GM18502 (cell line): ENCODE results near the gene GLUD2.
"Not testable (repeated sequence)": the region's sequence is repeated elsewhere in the genome, so short reads cannot be mapped to it uniquely, and the experiment has no call there.

Experiments used
- ATAC-seq: cut with Tn5 transposase; IDR thresholded peaks from one replicate; pipeline ENCODE4 v1.9.1; 2021; ENCODE audit warnings: mild to moderate bottlenecking; ENCODE audit not compliant: unreplicated experiment, poor library complexity

The GLUD2 gene

DNA sequence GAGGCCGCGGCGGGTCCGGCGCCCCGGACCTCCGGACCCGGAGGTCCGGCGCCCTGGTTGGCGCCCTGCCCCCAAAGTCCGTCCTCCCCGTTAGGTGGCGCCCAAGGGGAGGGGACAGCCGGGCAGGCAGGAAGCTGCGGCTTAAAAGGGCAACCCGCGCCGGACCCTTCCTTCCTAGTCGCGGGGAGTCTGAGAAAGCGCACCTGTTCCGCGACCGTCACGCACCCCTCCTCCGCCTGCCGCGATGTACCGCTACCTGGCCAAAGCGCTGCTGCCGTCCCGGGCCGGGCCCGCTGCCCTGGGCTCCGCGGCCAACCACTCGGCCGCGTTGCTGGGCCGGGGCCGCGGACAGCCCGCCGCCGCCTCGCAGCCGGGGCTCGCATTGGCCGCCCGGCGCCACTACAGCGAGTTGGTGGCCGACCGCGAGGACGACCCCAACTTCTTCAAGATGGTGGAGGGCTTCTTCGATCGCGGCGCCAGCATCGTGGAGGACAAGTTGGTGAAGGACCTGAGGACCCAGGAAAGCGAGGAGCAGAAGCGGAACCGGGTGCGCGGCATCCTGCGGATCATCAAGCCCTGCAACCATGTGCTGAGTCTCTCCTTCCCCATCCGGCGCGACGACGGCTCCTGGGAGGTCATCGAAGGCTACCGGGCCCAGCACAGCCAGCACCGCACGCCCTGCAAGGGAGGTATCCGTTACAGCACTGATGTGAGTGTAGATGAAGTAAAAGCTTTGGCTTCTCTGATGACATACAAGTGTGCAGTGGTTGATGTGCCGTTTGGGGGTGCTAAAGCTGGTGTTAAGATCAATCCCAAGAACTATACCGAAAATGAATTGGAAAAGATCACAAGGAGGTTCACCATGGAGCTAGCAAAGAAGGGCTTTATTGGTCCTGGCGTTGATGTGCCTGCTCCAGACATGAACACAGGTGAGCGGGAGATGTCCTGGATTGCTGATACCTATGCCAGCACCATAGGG is at the start of gene GLUD2:
GLUD2 (plus strand) TSS at position 170 of the 979 bp plus-strand sequence; CDS start at position 245, 75 bp downstream.
- ATAC-seq = not testable (repeated sequence)

DNA sequence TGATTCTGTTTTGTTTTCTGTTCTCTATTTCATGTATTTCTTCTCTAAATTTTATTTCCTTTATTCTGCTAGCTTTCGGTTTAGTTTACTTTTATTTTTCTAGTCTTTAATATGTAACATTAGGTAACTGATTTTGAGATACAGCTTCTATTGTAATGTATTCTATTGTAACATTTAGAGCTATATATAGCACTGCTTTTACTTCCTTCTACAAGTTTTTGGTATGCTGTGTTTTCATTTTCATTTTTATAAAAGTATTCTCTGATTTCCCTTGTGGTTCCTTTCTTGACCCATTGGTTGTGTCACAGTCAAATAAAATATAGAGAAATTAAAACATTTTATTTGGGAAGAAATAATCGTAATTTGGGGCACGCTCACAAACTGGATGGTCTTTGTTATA is 48.0 kb upstream of the GLUD2 start:
- ATAC-seq = peak; percentile 69

DNA sequence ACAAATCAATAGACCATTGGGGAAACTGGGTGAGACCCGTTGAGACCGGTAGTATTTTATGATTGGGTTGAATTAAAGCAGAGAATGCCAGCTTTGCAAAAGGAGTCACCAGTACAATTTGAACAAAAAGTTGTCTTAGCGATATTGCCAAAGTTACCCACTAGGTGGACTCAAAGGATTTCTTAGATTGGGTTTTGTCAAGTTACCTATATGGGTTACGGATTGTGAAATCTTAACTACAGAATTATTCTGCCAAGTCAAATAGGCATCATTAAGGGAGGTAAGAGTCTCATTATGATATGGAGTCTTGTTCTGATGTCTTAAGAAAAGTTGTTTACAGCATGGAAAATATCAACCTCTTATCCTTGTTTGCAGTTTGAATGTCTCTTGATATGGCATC is 46.8 kb upstream of the GLUD2 start:
- no peak for ATAC-seq

DNA sequence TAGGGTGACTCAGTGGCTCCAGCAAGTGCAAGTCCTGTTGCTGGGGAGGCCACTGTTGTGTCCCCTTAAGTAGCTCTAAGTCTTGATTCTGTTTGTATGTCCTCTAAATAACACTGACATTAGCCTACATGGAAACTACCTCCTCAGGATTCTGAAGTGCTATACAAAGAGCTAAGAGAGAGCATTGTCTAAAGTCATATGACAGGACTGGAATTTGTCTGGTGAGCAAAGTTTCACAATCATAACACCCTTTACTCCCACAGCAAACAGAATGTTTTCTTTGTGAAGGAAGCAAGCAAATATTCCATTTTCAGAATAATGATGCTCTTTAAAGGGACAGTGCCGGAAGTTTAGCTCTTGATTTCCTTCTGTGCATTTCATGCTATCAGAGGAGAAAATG is 38.5 kb upstream of the GLUD2 start:
- ATAC-seq = no peak

DNA sequence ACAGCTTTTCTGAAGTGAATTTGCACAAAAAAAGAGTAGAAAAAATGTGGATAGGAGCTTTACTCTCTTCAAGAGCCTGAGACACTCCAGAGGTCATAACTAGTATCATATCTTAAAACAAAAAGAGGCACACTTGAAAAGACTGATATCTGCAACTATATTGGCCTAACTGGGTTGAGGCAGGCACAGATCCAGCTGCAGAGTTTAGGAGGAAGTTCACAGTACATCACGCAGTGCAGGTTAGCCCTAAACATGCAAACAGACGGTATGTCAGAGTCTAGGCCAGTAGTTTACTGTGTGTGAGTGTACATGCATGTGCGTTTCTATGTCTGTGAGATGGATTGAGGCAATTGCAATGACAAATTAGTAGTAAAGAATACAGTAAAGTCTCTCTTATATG is 37.6 kb upstream of the GLUD2 start:
- ATAC-seq = no peak

DNA sequence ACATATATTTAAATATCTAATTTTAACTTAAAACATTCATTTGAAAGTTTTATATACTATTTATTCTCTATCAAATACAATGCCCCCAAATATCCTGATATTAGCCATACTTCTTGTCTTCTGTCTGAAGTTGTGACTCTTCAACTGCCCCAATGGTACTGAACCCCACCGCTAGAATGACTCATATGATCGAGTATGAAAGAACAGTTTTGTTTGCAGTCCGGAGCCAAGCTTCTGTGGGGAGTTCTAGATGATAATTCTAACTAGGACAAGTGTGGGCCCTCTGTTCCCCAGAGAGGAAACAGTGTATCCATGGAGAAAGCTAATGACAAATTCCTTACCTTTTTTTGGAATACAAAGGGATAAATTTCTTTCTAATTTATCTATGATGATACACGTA is 37.2 kb upstream of the GLUD2 start:
- no peak for ATAC-seq

DNA sequence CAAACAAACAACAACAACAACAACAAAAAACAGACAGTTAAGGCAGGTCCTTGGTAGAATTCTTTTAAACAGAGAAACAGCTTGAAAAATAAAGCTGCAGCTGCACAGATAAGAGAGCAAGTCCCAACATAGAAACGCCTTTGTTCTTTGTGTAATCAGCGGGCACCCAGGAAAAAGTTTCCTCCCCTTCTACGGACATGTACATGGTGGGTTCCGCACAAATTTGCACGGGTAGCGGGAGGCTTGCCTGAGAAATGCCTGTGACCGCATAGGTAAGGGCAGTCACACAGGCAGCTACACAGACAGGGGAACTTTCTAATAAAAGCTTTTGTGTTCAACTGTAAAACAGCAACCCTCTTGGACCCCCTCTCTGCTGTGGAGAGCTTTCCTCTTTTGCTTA is 36.2 kb upstream of the GLUD2 start:
- no peak for ATAC-seq

DNA sequence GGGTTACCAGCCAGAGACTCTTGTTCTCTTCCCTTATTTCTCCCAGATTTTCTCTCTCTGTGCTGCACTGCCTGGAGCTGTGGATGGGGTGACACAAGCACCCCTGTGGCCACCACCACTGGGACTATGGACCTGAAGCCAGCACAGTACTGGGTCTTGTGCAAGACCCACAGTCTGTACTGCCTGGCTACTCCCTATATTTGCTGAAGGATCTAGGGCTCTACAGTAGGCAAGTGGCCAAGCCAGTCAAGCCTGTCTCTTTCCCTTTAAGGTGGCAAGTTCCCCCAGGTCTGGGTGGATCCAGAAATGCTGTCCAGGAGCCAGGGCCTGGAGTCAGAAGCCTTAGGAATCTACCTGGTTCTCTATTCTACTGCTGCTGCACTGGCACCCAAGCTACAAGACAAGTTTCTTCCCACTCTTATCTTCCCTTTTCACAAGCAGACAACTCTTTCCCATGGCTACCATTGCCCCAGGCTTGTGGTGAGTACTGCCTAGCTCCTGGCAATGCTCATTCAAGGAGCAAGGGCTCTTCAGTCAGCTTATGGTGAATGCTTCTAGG is 33.4 kb upstream of the GLUD2 start:
- ATAC-seq = no peak

DNA sequence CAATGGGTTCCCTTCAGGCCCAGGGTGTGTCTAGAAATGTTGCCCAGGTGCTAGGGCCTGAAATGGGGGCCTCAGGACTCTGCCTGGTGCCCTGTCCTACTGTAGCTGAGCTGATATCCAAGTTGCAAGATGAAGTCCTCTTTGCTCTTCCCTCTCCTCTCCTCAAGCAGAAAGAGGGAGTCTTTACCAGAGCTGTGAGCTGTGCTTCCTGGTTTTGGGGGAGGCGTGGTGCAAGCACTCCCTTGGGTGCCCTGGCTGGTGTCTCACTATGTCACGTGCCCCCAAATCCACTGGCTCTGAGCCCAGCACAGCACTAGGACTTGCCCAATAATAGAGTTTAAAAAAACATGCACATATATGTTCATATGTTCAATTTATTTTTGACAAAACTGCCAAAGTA is 32.6 kb upstream of the GLUD2 start:
- no peak for ATAC-seq

DNA sequence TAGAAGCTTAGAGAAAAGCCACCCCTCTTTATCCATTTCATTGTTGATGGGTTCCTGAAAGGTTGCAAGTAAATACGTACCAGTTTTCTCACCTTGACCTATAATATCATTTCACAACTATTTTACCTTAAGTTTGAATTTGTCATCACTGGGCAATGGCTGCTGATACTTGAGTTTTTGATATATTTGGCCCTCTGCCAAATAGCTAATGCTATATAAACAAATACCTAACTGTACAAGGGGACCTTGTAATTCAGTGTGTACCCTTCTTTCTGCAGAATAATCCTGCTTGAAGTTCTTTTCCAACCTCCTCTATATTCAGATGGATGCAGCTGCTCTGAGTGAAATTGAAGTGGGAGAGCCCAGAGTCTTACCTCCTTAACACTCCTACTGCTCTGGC is 19.0 kb upstream of the GLUD2 start:
- no peak for ATAC-seq

DNA sequence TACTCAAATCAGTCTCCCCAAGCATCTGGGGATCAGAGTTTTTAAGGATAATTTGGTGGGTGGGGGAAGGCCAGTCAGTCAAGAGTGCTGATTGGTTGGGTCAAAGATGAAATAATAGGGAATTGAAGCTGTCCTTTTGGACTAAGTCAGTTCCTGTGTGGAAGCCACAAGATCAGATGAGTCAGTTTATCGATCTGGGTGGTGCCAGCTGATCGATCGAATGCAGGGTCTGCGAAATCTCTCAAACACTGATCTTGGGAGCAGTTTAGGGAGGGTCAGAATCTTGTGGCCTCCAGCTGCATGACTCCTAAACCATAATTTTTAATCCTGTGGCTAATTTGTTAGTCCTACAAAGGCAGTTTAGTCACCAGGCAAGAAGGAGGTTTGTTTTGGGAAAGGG is 17.3 kb upstream of the GLUD2 start:
- ATAC-seq = no peak

DNA sequence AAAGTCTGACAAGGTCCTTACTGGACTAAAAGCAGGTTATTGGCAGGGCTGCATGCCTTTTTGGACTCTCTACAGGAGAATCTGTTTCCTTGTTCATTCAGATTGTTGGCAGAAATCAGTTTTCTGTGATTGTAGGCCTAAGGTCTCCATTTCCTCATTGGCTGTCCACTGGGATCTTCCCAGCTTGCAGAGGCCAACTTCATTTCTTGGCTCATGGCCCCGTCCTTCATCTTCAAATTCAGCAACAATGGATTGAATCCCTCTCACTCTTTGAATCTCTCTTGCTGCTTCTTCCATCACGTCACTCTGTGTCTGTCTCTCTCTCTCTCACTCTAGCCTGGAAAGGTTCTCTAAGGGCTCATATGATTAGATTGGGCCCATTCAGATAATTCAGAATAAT is 14.9 kb upstream of the GLUD2 start:
- no peak for ATAC-seq

DNA sequence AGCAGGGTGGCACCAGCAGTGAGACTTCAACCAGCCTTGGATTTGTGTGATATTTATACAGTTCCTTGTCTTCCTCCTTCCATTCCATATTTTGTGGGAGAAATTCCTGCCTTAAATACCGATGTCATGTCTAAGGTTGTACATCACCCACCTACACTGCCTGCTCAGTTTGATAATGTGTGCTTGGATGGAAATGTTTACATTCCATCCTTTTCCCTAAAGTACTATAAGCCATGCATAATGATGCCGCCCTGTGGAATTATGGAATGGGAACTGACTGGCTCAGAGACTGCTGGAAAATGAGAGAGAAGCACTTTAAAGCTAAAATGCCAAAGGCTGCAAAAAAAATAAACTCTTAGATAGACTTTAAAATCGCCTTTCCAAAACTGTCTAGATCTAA is 11.3 kb upstream of the GLUD2 start:
- ATAC-seq = no peak

DNA sequence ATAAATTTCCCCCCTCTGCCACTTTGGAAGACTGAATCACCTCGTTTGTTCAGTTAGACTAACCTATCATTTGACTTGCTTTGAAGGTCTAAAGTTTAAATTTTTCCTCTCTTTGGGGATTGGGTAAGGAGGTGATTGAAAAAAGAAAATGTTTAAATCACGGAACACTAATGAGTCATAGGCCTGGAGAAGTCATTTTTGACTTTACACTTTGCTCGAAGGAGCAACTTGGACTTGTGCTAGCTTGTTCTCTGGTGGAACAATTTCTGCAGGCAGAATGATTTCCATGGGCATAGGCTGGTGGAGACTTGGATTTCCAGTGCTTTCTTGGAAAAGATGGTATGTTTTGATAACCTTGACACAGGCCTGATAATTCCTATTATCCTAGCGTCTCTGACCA is 10.5 kb upstream of the GLUD2 start:
- ATAC-seq = no peak

DNA sequence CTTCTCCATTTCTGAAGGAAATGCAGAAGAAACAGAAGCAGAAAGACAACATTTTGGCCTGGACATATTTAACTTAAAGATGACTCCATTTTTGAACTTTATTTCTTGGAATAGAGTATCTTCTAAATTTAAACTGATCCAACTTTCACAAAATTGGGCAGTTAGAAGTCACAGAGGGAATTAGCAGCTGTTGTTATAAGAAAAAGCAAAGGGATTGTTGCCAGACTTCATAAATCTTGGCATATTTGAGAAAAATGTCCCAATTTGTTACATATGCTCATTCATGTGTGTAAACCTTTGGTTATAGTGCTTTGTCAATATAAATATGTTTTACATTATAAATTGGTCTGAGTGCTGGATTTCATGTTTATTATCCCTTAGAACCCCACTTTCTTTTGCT is 3.4 kb downstream of the GLUD2 start:
- no peak for ATAC-seq

DNA sequence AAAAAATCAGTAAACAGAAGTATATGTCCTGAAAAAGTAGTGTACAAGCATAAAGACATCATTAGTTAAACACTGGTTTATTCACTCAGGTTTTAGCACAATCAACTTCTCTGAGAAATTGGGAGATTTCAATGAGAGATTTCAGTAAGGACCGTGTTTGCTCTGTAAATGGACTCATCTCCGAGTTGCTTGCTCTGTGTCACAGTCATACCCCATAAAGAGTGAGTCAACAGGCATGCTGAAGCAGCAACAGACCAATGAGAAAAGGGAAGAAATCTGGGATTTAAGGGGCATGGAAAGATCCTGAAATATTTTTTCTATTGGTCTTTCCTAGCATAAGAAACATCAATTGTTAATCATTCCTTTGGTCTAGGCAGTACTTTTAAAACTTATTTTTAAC is 4.7 kb downstream of the GLUD2 start:
- ATAC-seq = no peak

DNA sequence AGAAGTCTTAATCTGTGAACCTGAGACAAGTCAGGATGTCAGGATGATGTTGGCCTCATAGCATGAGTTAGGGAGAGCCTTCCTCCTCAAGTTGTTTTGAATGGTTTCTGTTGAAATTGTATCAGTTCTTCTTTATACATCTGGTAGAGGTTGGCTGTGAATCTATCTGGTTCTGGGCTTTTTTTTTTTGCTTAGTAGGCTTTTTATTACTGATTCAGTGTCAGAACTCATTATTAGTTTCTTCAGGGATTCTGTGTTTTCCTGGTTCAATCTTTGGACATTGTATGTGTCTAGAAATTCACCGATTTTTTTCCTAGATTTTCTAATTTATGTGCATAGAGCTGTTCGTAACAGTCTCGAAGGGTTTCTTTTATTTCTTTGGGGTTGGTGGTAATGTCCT is 14.9 kb downstream of the GLUD2 start:
- no peak for ATAC-seq

DNA sequence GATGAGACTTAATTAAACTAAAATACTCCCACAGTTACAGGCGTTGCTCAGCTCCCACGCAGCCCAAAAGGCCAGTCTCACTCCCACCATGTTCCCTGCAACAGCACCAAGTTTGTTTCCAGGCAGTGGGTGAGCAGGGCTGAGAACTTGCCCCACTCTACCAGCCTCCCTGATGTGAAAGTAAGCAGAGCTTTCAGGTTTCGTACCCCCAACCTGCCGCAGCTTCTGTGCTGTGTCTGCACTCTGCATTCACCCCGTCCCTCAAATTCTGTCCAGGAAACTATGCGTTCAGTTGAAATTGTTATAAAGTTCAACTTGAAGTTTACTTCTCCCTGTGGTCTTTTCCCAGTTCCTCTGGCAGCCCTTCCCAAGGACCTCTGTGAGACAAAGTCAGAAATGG is 17.2 kb downstream of the GLUD2 start:
- no peak for ATAC-seq

DNA sequence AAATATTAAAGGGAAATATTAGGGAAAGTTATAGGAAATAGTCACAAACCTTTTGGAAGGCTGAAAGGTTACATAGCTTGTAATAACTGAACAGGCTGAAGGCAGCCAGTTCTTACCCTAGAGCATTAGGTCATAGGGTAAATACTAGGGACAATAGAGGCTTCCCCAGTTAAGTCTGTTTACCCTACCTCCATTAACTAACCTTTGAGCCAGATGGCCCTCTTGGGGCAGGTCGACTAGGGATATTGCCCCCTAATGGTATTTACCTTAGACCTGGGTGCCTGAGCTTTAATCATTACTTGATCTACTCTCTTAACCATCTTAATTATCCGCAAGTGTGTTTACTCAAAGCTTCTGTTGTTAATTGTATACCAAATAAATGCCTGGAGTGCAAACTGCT is 36.8 kb downstream of the GLUD2 start:
- not testable (repeated sequence) for ATAC-seq

DNA sequence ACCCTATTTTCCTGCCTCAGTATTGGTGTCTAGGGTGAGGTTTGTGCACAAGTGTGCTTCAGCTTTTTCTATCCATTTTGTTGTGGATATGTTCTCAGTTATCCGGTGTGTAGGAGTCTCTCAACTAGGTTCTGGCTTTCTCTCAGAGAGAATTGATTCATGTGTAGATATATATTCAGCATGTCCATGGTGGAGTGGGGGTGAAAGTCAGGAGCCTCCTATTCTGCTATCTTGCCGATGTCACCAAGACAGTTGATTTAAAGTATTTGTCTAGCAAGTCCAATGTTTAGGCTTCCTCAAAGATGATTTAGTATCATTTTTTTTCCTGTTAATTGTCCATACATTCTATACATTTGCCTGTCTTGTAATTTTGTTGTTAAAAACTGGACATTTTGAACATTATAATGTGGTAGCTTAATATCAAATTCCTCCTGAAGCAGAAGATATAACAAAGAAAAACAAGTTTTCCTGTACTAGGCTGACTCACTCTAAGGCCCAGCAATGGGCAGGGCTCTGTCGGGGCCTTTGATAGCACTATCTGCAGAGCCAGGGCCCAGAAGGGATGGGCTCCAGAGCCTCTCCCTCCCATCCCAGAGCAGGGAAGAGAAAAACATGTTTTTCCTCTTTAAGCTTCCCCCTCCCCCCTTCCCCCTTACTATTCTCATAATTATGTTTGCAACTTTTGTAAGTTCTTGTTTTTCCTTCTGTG is 37.6 kb downstream of the GLUD2 start:
- ATAC-seq = no peak

DNA sequence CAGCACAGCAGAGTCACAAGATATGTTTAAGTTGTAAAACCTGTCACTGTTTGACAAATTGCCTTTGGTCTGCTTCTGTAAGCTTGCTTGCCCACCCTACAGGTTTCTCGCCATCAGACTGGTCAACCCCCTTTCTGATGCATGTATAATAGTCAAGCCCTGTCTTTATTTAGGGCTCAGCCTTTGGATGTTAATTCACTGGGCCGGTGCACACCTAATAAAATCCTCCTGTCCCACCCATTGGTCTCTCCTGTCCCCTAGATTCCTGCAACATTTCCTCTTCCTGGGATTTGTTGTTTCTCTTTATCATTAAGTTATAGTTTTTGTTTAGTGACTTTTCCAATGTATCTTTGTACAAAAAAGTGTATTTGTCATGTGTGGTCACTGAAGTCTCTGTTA is 38.2 kb downstream of the GLUD2 start:
- no peak for ATAC-seq
